Limb (tissue), 2 donors: ENCODE data around the gene RCBTB1.

Source experiments
- DNase-seq, 2 donors: peaks; one replicate each; pipeline ENCODE4 v3.0.0-alpha.2; 2016; ENCODE audit errors: extremely low spot score in 2 of 2

The RCBTB1 gene

DNA sequence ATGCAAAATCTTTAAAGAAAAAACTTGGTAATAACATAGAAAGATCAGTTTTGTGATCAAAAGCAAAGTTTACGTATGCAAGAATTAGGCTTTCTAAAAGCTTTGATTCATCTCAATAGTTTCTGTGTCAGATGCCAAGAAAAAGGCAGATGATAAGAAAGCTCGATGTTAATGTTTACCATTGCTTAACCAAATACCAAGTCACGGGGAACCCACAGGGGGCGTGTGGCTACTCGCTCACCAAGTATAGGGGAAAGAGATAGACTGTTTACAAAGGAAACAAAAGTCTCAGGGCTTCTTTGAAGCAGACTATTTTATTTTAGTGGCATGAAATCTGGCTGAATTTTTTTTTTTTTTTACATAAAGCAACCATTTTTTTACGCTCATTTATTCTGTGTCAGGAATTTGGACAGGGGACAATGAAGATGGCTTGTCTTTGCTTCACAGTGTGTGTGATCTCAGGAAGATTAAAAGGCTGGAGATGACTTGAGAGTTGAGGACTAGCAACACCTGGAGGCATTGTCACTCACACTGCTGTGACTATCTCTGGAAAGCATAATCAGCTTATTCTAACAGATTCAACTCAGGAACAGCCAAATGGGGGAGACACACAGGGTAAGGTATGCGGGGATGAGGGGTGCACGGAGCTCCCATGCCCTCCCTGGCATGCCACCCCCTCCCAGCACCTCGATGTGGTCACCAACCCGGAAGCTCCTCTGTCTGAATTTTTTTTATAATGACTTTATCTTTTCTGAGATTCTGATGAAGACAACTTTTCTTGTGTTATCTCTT, 24.9 kb downstream of the RCBTB1 start:
- no peak for DNase-seq

DNA sequence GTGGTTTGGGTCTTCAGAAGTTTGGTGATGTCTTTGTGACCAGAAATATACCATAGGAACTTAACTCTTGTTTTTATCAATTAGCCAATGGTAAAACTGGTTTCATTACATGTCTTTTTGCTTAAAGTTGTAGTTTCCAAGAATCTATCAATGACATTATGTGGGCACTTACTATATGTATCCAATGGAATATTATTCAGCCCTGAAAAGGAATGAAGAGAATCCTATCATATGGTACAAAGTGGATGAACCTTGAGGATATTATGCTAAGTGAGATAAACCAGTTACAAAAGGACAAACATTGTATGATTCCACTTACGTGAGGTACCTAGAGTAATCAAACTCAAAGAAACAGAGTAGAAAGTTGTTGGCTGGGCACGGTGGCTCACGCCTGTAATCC, 26.4 kb downstream of the RCBTB1 start:
- DNase-seq = no peak

DNA sequence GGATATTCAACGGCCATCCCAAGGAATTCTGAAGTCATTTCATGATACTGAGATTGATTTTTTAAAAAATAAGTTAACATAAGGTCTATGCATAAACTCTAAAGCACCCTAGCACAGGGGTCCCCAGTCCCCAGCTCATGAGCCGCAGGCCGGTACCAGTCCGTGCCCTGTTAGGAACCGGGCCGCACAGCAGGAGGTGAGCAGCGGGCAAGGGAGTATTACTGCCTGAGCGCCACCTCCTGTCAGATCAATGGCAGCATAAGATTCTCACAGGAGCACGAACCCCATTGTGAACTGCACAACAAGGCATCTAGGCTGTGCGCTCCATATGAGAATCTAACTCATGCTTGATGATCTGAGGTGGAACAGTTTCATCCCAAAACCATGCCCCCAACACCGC, 31.0 kb downstream of the RCBTB1 start:
- no peak for DNase-seq

DNA sequence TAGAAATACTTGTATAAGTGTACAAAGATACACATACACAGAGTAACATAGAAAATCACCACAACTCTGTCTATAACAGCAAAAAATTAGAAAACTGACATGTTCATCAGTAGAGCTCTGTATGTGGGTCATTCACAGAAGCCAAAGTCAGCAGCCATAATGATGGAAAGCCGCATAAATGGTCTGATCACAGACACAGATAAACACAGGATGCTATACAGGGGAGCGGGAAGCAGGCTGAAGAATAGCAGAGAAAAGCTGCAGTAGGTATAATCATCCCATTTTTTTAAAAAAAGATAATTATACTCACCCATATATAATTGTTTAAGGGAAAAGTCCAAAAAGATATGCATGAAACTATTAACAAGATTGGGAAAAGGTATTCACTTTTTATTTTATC, 31.5 kb downstream of the RCBTB1 start:
- no peak for DNase-seq

DNA sequence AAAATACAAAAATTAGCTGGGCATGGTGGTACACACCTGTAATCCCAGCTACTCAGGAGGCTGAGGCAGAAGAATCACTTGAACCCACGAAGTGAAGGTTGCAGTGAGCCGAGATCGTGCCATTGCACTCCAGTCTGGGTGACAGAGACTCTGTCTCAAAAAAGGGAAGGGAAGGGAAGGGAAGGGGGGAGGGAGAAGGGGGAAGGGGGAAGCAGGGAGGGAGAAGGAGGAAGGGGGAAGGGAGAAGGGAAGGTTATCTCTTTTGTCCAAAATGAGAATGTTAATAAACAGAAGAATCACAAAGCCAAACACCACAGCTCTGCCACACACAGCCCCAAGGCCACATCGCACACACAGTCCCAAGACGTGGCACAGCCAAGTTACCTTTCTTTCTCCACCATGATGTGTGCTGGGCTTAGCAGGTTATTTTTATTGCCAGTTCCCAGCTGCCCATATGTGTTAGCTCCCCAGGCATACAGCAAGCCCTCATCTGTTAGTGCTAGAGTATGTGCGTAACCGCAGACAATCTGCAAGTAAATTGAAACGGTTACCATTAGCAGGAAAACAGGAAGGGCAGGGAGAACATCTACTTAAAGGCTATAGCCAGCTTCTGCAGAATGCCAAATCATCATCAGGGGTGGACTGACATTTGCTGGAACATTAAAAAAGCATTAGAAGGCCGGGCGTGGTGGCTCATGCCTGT, 34.3 kb downstream of the RCBTB1 start:
- no peak for DNase-seq

DNA sequence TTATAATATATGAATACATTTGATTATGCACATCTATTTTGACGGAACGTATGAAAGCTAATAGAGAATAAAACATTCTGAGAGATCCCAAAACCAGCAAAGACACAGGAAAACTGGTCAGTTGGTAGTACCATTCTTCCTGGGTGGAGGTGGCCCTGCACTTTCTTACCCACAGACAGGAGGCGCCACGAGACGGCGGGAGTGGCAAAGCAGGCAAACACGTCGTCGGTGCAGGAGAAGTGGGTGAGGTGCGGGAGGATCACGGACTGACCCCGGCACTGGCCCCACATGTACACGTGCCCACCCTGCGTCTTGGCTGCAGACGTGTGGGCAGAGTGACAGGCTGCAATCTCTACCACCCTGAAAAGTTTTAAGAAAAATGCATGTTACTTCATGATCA, 36.1 kb downstream of the RCBTB1 start:
- no peak for DNase-seq

DNA sequence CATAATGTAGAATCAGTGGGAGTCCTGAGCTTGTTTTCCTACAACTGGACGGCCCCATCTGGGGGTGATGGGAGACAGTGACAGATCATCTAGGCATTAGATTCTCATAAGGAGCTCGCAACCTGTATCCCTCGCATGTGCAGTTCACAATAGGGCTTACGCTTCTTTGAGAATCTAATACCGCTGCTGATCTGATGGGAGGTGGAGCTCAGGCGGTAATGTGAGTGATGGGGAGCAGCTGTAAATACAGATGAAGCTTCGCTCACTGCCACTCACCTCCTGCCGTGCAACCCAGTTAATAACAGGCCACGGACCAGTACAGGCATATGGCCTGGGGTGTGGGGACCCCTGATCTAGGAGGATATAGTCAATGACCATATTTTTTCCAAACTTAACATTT, 38.8 kb downstream of the RCBTB1 start:
- no peak for DNase-seq

DNA sequence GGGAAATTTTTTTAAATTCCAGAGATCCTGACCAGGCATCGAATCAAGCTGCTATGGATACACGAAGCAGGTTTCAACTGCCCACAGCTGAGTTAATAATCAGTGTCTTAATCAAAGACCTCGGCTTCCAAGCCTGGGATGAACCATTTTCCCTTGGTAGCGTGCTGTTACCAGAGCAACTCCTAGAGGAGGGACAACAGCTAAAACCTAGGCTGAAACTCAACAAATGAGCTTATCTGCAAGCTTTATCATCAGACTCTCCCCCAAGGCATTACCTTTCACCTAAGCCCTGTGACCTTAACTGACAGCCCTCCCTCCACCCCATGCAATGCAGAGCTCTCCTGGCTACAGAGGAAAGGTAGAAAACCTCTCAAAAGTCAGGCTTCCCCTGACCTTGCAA, 39.7 kb downstream of the RCBTB1 start:
- DNase-seq = no peak

DNA sequence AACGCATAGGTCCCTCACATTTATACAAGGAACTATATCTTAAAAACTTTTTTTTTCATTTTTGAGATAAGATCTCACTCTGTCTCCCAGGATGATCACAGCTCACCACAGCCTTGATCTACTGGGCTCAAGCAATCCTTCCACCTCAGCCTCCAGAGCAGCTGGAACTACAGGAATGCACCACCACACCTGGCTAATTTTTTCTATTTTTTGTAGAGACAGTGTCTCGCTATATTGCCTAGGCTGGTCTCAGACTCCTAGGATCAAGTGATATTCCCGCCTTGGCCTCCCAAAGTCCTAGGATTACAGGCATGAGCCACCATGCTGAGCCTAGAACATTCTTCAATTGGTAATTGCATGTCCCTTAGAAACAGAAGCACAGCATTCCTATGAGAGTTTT, 41.7 kb downstream of the RCBTB1 start:
- no peak for DNase-seq

DNA sequence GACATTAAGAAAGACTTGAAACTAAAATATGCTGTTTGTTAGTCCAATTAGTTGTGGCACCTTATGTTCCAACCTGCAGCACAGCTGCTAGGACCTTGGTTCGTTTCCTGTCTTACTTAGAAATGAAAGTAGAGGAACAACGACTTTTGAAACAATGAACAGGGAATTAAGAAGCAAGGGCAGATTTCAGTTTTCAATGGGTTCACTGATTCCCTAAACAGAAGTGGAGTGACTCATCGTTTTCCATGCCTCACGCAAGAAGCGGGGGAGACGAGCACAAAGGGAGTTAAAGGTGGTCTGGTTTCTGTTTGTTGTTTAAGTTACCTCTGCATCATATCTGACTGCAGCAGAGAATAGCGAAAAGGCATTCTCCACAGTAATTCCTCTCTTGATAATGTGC, 44.8 kb downstream of the RCBTB1 start:
- DNase-seq = no peak

DNA sequence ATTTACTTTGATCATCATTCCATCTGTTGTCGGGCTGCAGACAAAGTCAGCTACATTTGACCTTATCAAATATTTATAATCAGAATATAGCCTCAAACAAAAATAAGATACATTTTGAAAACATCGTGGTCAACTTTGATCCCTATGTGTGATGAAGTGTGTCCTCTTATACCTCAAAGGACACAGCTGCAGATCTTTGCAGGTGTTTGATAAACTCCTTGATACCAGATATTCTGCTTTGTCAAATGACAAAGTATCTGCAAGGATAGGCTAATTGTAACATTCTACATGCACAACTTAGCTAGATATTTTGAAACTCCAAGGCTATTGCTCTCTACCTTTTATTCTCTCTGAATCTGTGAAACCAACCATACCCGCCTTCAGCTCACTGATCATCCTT, 45.6 kb downstream of the RCBTB1 start:
- no peak for DNase-seq

DNA sequence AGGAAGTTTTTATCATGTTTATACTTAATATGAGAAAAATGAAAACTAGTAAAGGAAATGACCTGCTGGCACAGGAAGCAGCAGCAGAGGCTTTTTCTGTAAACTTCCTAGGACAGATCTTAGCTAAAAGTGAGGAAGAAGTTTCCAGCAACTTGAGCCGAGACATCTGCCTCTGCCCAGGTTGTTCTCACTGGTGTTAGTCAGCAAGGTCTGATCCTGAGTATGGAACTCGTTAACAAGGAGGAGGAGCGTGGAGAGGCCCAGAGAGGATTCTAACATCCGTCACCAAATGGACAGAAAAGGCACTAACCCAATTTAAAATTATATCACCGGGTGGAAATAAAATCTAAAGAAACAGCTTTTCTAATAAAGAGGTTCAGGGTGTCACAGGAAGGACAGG, 46.0 kb downstream of the RCBTB1 start:
- DNase-seq = no peak

DNA sequence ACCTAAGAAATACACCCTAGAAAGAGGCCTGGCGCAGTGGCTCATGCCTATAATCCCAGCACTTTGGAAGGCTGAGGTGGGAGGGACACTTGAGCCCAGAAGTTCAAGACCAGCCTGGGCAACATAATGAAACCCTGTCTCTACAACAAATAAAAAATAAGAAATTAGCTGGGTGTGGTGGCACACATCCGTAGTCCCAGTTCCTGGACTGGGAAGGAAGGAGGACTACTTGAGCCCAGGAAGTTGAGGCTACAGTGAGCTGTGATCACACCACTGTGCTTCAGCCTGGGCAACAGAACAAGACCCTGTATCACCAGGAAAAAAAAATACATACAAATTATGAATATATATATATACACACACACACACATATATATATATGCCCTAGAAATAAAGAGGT, 47.0 kb downstream of the RCBTB1 start:
- DNase-seq = no peak

DNA sequence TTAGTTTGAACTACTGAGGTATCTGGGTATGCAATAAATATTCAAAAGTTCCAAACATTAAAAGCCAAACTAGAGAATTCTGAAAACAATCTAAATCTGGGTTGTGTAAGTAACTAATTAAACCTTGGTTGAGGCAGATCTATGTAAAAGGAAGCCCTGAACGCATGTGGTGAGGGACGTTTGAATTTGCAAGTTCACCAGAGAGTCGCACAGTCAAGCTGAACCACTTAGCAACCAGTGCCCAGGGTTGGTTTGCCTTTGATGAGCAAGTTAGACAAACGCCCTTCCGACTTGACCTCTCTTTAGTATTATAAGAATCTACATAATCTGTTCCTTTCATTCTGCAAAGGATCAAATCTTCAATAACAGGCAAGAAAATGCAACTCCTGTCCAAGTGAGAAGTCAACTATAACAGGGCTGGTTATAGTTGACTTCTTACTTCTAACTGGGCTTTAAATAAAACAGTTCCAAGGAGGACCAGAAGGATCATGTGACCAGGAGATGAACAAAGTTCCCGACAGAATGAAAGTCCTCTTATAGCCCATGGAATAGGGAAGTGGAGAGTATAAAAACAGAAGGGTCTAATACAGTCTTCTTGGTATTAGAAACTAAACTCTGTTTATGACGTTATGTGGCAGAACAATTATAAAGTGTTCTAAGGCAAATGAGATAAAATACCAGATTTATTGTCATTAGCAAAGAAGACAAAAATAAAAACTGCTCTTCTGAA, 49.0 kb downstream of the RCBTB1 start:
- DNase-seq = no peak

DNA sequence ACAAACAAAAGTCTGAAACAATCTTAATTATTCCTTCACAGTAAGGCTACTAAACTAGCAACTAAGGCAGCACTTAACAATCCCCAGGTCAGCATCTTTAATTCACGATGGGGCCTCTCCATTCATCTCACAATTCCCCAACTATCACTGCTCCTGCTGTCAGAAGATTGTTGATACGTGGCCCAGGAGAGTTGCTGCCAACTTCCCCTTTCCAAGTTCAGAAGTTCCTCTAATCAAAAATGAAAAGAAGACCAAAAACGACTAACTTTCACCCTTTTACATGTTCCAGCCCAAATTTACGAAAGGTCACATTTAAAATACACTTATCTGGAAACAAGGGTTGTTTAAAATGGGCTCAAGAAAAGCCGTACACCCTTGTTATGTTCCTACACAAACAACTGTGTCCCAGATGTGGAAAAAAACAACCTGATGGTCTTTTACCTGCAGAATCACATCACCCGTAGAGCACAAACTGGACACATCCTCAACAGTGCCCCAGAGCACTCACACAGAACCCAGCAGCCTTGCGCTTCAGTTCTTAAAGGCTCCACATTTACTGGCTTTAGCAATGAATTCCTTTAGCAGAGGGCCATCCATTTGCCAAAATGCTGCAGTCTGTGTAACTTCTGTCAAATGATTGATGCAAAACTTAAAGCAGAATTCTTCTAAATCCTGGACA, 51.6 kb downstream of the RCBTB1 start:
- no peak for DNase-seq

DNA sequence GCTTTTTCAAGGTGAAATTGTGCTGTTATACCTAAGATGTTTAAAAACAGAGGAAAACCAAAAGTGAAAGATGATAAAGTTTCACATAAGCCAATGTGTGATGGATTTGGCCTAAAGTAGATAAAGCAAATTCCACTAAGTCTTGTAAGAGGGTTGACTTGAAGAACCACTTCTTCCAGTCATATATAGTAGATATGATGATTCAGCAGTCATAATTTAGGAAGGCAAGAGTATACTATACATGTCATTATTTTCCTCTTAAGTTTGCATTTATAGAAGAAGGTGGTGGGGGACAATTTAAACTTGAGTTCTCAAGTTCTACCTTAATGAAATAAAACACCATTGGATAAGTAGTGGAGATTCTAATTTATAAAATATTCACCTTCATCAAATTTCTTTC, 52.3 kb downstream of the RCBTB1 start:
- no peak for DNase-seq

DNA sequence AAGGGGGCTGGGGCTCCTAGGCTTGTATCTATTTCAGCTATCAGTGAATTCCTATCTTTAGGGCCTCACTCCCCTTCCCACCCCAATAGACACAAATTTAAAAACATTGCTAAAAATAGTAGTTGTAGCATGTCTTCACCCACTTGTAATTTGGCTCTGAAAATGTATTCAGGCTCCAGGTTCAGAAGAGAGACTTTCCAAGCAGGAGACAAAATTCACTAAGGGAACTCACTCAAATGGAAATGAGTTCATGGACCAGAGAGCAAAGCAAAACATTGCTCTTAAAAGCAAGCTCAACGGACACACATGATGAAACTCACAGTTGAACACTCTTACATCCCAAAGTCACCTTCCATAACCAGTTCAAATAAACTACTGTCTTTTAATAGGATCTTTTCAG, 52.8 kb downstream of the RCBTB1 start:
- no peak for DNase-seq

DNA sequence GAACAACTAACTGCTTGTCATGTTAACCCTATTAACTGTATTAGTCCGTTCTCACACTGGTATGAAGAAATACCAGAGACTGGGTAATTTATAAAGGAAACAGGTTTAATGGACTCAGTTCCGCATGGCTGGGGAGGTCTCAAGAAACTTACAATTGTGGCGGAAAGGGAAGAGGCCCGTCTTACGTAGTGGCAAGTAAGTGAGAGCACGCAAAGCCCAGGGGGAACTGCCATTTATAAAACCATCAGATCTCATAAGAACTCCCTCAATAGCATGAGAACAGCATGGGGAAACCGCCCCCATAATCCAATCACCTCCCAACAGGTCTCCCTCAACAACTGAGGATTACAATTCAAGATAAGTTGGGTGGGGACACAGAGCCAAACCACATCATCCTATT, 54.9 kb downstream of the RCBTB1 start:
- DNase-seq = no peak

DNA sequence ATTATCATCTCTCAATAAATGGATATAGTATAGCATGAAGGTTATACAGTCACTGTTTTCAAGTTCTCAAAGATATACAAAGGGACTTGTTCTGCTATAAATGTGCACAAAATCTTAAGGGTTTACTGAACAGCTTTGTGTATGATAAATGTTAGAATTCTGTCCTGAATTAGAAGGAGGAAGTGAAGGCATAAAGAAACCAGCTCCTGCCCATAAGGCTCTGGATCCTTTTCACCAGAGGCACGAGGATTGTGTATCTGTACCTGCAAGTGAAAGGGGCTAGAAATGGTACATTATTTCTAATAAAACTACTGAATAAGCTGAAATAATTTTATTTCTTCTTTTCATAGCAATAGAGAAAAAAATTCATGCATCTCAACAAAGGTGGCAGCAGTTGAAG, 57.2 kb downstream of the RCBTB1 start:
- DNase-seq = no peak

DNA sequence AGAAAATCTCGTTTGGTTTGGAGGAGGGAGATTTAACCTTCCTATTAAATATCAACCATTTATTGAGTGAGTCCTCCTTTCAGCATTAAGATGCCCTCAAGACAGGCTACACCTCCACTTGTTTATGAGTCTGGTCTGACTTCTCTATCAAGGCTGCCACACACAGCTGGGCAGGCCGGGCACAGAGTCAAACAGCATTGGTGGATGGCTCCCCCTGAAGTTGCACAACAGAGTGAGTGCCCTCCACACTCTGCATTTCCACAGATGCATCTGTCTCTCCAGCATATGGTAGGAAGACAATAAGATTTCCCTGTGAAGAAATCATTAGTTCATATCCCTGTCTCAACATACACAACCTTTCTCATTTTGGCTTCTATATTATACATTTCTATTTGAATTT, 58.2 kb downstream of the RCBTB1 start:
- no peak for DNase-seq

DNA sequence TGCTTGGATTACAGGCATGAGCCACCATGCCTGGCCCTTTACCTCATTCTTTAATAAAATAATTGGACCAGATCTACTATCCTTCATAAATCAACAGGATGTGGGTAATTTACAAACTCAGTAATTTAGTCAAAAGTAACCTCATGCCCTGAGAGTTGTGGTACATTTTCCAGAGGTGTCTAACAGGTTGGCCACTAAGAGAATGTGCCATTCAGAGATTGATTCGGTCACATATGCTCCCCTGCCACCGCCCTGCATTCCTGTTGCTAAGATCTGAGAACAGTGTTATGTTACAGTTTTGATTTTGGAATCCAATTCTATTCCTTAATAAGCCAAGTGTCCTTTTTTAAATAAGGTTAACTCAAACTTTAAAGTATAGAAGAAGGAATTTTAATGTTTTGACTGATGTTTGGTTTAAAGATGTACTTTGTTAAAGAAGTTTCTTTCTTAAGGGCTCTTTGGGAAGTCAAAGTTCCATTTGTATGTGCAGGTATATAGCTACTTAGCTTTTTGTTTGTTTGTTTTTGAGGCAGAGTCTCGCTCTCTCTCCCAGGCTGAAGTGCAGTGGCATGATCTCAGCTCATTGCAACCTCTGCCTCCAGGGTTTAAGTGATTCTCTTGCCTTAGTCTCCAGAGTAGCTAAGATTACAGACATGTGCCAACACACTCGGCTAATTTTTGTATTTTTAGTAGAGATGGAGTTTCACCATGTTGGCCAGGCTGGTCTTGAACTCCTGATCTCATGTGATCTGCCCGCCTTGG, 60.4 kb downstream of the RCBTB1 start:
- DNase-seq = no peak
